ENCODE data around the gene SLC44A4. TPM values are rescaled to one million over a fixed set of nuclear protein-coding genes. Genes with fewer than 3 reads are reported as not detected.

SLC44A4 gene
- total and polyA plus RNA-seq, 9 of the 15 experiments (the other 6 are each of a cell fraction or from before 2014, with no cell fraction given) = 7.9 to 18.6 (median 11.2) TPM

- TF ChIP-seq ZBTB33 (CRISPR knock-in tag; IDR thresholded peaks at IDR 0.05) (0 out of 2 replicates have a peak, but pooled peaks have one; percentile 20), RBM14 (IDR thresholded peaks at IDR 0.05; ENCODE audit: borderline replicate concordance, insufficient read depth, low read depth, low read length) (no peak), ZNF583 (CRISPR knock-in tag; IDR thresholded peaks at IDR 0.05) (no peak), YY1 (IDR thresholded peaks at IDR 0.05; ENCODE audit: borderline replicate concordance in 1 of 3, control insufficient read depth in 1 of 3, extremely low read depth in 1 of 3, insufficient read depth in 3 of 3, insufficient read length in 1 of 3, insufficient replicate concordance in 2 of 3, low read depth in 1 of 3, low read length in 2 of 3) (no peak), ZNF766 (CRISPR knock-in tag; conservative IDR thresholded peaks at IDR 0.05) (0 out of 2 replicates have a peak, but pooled peaks have one; percentile 46), SMAD1 (IDR thresholded peaks at IDR 0.05; ENCODE audit: low read depth, low read length, partially characterized antibody) (peak; percentile 15), ATF1 (CRISPR knock-in tag; IDR thresholded peaks at IDR 0.05) (no peak), ATF1 (tag; IDR thresholded peaks at IDR 0.05) (no peak), CXXC5 (CRISPR knock-in tag; IDR thresholded peaks at IDR 0.05) (0 out of 2 replicates have a peak, but pooled peaks have one; percentile 3), ZNF121 (CRISPR knock-in tag; conservative IDR thresholded peaks at IDR 0.05) (no peak), ILK (tag; IDR thresholded peaks at IDR 0.05; ENCODE audit: borderline replicate concordance, low read depth) (peak; percentile 67), HEY1 (CRISPR knock-in tag; IDR thresholded peaks at IDR 0.05; ENCODE audit: borderline replicate concordance) (no peak), PREB (CRISPR knock-in tag; IDR thresholded peaks at IDR 0.05) (no peak), ZNF277 (CRISPR knock-in tag; IDR thresholded peaks at IDR 0.05; ENCODE audit: borderline replicate concordance) (no peak), USF2 (CRISPR knock-in tag; IDR thresholded peaks at IDR 0.05) (no peak), ZNF778 (CRISPR knock-in tag; IDR thresholded peaks at IDR 0.05) (no peak), PTRF (tag; IDR thresholded peaks at IDR 0.05) (peak; percentile 45; the same call in 1 of the 2 replicates), ZNF449 (CRISPR knock-in tag; IDR thresholded peaks at IDR 0.05) (no peak; the same call in 1 of the 2 replicates), BCOR (IDR thresholded peaks at IDR 0.05) (no peak), TEAD1 (CRISPR knock-in tag; IDR thresholded peaks at IDR 0.05) (no peak; a peak in 1 of 4 replicates), PHTF2 (CRISPR knock-in tag; IDR thresholded peaks at IDR 0.05) (no peak), ARID2 (IDR thresholded peaks at IDR 0.05) (no peak)
Observed at GRCh38 chr6:31813465-31813849, 65.3 kb downstream of the SLC44A4 start (continued).
